Lower leg skin (tissue), 3 donors: Measurements from ENCODE around the gene CACNB2.

Experiments
- CTCF ChIP-seq, 3 donors: fragments of 450-650 bp; IDR thresholded peaks; one replicate each; pipeline ENCODE4 v1.5.1; 2016; ENCODE audit warnings: antibody characterized with exemption in 3 of 3, mild to moderate bottlenecking in 3 of 3, moderate library complexity in 2 of 3
- POLR2A ChIP-seq, 2 donors: fragments of 450-650 bp; IDR thresholded peaks; one replicate each; pipeline ENCODE4 v1.6.1; 2016 to 2017; ENCODE audit warnings: antibody characterized with exemption in 2 of 2, mild to moderate bottlenecking in 1 of 2, moderate library complexity in 1 of 2

GRCh38 chr10:18102404-18102803 is 37.8 kb upstream of the CACNB2 start:
- TF ChIP-seq CTCF (IDR thresholded peaks at IDR 0.05), result no peak
- TF ChIP-seq POLR2A (IDR thresholded peaks at IDR 0.05), result no peak
